GM19025 (cell line): ENCODE data around the gene PARP16.

Source experiments
- ATAC-seq: cut with Tn5 transposase; IDR thresholded peaks from one replicate; pipeline ENCODE4 v1.9.1; 2021; ENCODE audit warnings: mild to moderate bottlenecking, low read depth, moderate library complexity; ENCODE audit not compliant: unreplicated experiment

PARP16 gene

GRCh38 chr15:65209701-65210643 is 76.7 kb downstream of the PARP16 start:
- no peak for ATAC-seq

- ATAC-seq, result no peak
Observed at GRCh38 chr15:65208647-65209046, 78.0 kb downstream of the PARP16 start.
